OCI-LY1 (cell line): ENCODE data around the gene NUDT13.

ENCODE experiments used
- H2AFZ ChIP-seq: fragments of 200-600 bp; sonication (generic), shearing (Covaris generic); 2 replicates; pipeline ENCODE4 v1.6.0; 2014; ENCODE audit warnings: antibody characterized with exemption, mild to moderate bottlenecking, low read length
- H3F3A ChIP-seq: fragments of 200-600 bp; sonication (generic), shearing (Covaris generic); 2 replicates; pipeline ENCODE4 v1.6.0; 2014; ENCODE audit warnings: mild to moderate bottlenecking, antibody characterized with exemption, low read length, moderate library complexity; ENCODE audit not compliant: insufficient read depth
- H3K27ac ChIP-seq: fragments of 200-600 bp; sonication (generic); 2 replicates; pipeline ENCODE4 v1.5.1; 2014; ENCODE audit warnings: low read length, mixed run types, mild to moderate bottlenecking, low read depth; ENCODE audit not compliant: poor library complexity, severe bottlenecking
- H3K27me3 ChIP-seq: fragments of 200-600 bp; sonication (generic); 2 replicates; pipeline ENCODE4 v1.6.0; 2014; ENCODE audit warnings: antibody characterized with exemption, mild to moderate bottlenecking, low read length, moderate library complexity; ENCODE audit not compliant: insufficient read depth
- H3K36me3 ChIP-seq: fragments of 200-600 bp; sonication (generic); 2 replicates; pipeline ENCODE4 v1.6.1; 2014; ENCODE audit warnings: mild to moderate bottlenecking, antibody characterized with exemption, low read length, moderate library complexity, mixed read lengths; ENCODE audit not compliant: insufficient read depth
- H3K4me1 ChIP-seq: fragments of 200-600 bp; sonication (generic); 2 replicates; pipeline ENCODE4 v1.5.1; 2014; ENCODE audit warnings: mild to moderate bottlenecking, low read length, moderate library complexity; ENCODE audit not compliant: insufficient read depth, severe bottlenecking
- H3K4me2 ChIP-seq: fragments of 200-600 bp; sonication (generic), shearing (Covaris generic); 2 replicates; pipeline ENCODE4 v1.6.1; 2014; ENCODE audit warnings: low read length
- H3K4me3 ChIP-seq: fragments of 200-600 bp; sonication (generic); 2 replicates; pipeline ENCODE4 v1.5.1; 2014; ENCODE audit warnings: low read length, low read depth, mild to moderate bottlenecking, mixed read lengths; ENCODE audit not compliant: poor library complexity, severe bottlenecking
- H3K79me2 ChIP-seq: fragments of 200-600 bp; shearing (Covaris generic); 2 replicates; pipeline ENCODE4 v1.6.1; 2016; ENCODE audit warnings: mixed run types, low read length, mixed read lengths; ENCODE audit not compliant: insufficient read depth
- H3K9ac ChIP-seq: fragments of 200-600 bp; sonication (generic), shearing (Covaris generic); 2 replicates; pipeline ENCODE4 v1.6.1; 2014; ENCODE audit warnings: mild to moderate bottlenecking, low read length, mixed read lengths
- H3K9me2 ChIP-seq: fragments of 200-600 bp; sonication (generic), shearing (Covaris generic); 2 replicates; pipeline ENCODE4 v1.6.1; 2014; ENCODE audit warnings: low read depth, mild to moderate bottlenecking, low read length, mixed read lengths
- H3K9me3 ChIP-seq: fragments of 200-600 bp; shearing (Covaris generic); 2 replicates; pipeline ENCODE4 v1.6.1; 2014; ENCODE audit warnings: low read length, mixed read lengths
- H4K20me1 ChIP-seq: fragments of 200-600 bp; sonication (generic), shearing (Covaris generic); 2 replicates; pipeline ENCODE4 v1.6.0; 2016; ENCODE audit warnings: mild to moderate bottlenecking, low read length; ENCODE audit not compliant: insufficient read depth
- EZH2 ChIP-seq: fragments of 200-600 bp; sonication (generic), shearing (Covaris generic); IDR thresholded peaks from 2 replicates; pipeline ENCODE4 v1.8.0; 2017; ENCODE audit warnings: borderline replicate concordance, mixed run types, mild to moderate bottlenecking, antibody characterized with exemption, low read length, moderate library complexity, mixed read lengths
- TF ChIP-seq, protein P1 (sequence below): fragments of 200-600 bp; sonication (generic), shearing (Covaris generic); IDR thresholded peaks from 2 replicates; pipeline ENCODE4 v1.5.1; 2017; ENCODE audit warnings: mild to moderate bottlenecking, antibody characterized with exemption, low read length, moderate library complexity, mixed read lengths

Gene NUDT13

DNA sequence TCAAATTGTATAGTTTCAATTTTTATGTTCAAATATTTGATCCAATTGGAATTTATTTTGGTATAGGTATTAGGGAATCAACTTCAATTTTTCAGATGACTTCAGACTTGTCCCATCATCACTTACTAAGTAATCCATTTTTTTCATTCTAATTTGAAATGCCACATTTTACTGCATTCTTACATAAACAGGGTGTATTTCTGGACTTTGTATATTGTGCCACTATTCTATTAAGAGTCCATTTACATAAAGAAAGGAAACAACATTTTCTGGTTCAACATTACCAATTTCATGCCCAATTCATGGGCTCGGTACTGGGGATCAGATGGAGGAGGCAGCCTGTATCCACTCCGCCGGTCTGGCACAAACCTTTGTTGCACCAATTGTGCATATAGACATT lies 41.8 kb downstream of the NUDT13 start:
- no peak overlapping the region for H3K9ac ChIP-seq
- peaks cover 3% of the 10 kb centered on the region; the same call in 1 of the 2 replicates for H3F3A ChIP-seq
- H3K9me2 ChIP-seq: no peaks in the 10 kb centered on the region
- no peaks in the 10 kb centered on the region for H4K20me1 ChIP-seq
- no peak overlapping the region for H3K4me3 ChIP-seq
- H3K79me2 ChIP-seq: no peaks in the 10 kb centered on the region
- H3K4me2 ChIP-seq: no peak overlapping the region
- TF ChIP-seq EZH2: no peak
- TF ChIP-seq, protein P1, sequence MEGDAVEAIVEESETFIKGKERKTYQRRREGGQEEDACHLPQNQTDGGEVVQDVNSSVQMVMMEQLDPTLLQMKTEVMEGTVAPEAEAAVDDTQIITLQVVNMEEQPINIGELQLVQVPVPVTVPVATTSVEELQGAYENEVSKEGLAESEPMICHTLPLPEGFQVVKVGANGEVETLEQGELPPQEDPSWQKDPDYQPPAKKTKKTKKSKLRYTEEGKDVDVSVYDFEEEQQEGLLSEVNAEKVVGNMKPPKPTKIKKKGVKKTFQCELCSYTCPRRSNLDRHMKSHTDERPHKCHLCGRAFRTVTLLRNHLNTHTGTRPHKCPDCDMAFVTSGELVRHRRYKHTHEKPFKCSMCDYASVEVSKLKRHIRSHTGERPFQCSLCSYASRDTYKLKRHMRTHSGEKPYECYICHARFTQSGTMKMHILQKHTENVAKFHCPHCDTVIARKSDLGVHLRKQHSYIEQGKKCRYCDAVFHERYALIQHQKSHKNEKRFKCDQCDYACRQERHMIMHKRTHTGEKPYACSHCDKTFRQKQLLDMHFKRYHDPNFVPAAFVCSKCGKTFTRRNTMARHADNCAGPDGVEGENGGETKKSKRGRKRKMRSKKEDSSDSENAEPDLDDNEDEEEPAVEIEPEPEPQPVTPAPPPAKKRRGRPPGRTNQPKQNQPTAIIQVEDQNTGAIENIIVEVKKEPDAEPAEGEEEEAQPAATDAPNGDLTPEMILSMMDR: no peak
- H3K4me1 ChIP-seq: no peaks in the 10 kb centered on the region
- H3K27ac ChIP-seq: no peak overlapping the region
- H3K9me3 ChIP-seq: no peaks in the 10 kb centered on the region
- H3K36me3 ChIP-seq: peaks cover 66% of the 10 kb centered on the region
- no peak overlapping the region for H2AFZ ChIP-seq
- H3K27me3 ChIP-seq: no peaks in the 10 kb centered on the region

DNA sequence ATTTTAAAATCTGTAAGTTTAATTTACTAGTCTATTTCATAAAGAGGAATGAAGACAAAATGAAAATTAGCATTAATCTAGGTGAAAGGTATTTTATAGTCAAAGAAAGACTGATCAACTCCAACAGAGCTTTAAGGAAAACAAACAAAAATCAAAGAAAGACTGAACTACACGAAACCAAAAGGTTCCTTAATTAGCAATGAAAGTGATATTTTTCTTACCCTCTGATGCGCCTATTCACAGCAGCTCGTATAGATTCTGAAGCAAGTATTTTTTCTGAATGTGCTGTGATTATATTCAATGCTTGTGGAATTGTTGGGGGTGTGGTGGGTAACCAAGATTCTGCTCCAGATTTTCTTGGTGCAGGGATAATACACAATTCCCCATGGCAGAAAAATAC lies 45.8 kb downstream of the NUDT13 start:
- Histone ChIP-seq H3K4me3 (no peak overlapping the region), H3K27me3 (no peaks in the 10 kb centered on the region), H3K4me1 (no peaks in the 10 kb centered on the region), H3K4me2 (no peak overlapping the region), H3K27ac (no peak overlapping the region), H3K79me2 (peaks cover 7% of the 10 kb centered on the region; the same call in 1 of the 2 replicates), H3K9me3 (no peaks in the 10 kb centered on the region), H3F3A (peaks cover 3% of the 10 kb centered on the region; the same call in 1 of the 2 replicates), H3K9ac (no peak overlapping the region), H3K9me2 (no peaks in the 10 kb centered on the region), H3K36me3 (peaks cover 56% of the 10 kb centered on the region), H4K20me1 (no peaks in the 10 kb centered on the region), H2AFZ (no peak overlapping the region)
- TF ChIP-seq, protein P1: no peak
- TF ChIP-seq EZH2: no peak

DNA sequence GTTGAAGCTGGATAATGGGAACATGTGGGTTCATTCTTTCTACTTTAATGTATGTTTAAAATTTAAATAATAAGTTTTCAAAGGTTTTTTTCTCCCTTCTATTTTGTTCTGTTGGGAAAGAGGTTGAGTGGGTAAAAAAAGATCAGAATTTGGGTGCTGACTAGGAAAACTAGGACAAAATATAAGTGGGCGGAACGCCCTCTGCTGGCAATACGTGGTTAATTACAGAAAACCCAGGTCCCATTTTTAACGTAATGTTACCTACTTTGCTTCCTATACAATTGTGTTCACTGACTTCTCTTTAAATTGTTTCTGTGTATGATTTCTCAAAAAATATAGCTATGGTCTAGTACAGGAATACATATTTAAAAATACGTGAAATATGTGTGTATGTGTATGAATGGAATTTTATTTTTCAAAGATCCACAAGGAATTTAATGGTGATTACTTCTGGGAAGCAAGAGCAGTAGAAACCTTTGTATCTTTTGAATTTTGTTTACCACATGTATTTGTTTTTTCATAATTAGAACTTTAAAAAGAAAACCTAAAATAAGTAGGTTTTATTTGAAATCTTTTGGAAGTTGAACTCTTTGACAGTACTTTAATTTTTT lies 48.9 kb downstream of the NUDT13 start:
- Histone ChIP-seq H3K27ac (no peak overlapping the region), H3K9me2 (no peaks in the 10 kb centered on the region), H3K9me3 (no peaks in the 10 kb centered on the region), H3K4me2 (no peak overlapping the region), H3K4me1 (no peaks in the 10 kb centered on the region), H3F3A (peaks cover 3% of the 10 kb centered on the region; the same call in 1 of the 2 replicates), H4K20me1 (no peaks in the 10 kb centered on the region), H3K79me2 (peaks cover 29% of the 10 kb centered on the region), H3K36me3 (peaks cover 57% of the 10 kb centered on the region), H2AFZ (no peak overlapping the region), H3K27me3 (no peaks in the 10 kb centered on the region), H3K9ac (no peak overlapping the region), H3K4me3 (no peak overlapping the region)
- TF ChIP-seq, protein P1: peak; percentile 73
- no peak for TF ChIP-seq EZH2
